Hypothalamus (tissue), 51 donors: ENCODE data around the gene PRSS33.
A peak's percentile ranks its signal among the peaks of the same experiment; 100 is the strongest.

Experiments
- DNase-seq, 51 donors: peaks; one replicate each; lab custom pipeline; 2025; lab: John Stamatoyannopoulos, UW

The PRSS33 gene

GRCh38 chr16:2767140-2767731 is 20.1 kb downstream of the PRSS33 start:
- no peak for DNase-seq

GRCh38 chr16:2766430-2767139 is 20.8 kb downstream of the PRSS33 start:
- DNase-seq: no peak

- DNase-seq: no peak
Measured at GRCh38 chr16:2765462-2766404, 21.6 kb downstream of the PRSS33 start.

- no peak for DNase-seq
Measured at GRCh38 chr16:2764718-2765117, 22.6 kb downstream of the PRSS33 start.

DNA sequence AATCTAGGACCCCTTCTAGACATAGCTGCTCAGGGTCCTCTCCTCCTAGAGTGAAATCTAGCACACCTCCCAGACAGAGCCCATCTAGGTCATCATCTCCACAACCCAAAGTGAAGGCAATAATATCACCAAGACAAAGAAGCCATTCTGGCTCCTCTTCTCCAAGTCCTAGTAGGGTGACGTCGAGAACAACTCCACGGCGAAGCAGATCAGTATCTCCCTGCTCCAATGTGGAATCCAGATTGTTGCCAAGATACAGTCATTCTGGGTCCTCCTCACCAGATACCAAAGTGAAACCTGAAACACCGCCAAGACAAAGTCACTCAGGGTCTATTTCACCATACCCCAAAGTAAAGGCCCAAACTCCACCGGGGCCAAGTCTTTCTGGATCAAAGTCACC is 24.2 kb downstream of the PRSS33 start:
- DNase-seq: no peak

DNA sequence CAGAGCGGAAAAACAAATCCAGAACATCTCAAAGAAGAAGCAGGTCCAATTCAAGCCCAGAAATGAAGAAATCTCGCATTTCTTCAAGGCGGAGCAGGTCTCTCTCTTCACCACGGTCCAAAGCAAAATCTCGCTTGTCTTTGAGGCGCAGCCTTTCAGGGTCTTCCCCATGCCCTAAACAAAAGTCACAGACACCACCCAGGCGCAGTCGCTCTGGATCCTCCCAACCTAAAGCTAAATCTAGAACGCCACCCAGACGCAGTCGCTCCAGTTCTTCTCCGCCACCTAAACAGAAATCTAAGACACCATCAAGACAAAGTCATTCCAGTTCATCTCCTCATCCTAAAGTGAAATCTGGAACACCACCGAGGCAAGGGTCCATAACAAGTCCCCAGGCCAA is 24.6 kb downstream of the PRSS33 start:
- DNase-seq: no peak

DNA sequence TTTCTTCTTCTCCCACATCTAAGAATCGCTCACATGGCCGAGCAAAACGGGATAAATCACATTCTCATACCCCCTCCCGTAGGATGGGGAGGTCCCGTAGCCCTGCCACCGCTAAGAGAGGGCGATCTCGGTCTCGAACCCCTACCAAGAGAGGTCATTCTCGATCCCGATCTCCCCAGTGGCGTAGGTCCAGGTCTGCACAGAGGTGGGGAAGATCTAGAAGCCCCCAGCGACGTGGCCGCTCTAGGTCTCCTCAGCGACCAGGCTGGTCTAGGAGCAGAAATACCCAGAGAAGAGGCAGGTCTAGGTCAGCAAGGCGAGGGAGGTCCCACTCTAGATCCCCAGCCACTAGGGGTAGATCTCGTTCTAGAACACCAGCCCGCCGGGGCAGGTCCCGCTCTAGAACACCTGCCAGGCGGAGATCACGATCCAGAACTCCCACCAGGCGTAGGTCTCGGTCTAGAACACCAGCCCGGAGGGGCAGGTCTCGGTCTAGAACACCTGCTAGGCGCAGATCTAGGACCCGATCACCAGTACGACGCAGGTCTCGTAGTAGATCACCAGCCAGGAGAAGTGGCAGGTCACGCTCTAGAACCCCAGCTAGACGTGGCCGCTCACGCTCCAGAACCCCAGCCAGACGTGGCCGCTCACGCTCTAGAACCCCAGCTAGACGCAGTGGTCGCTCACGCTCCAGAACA is 25.3 kb downstream of the PRSS33 start:
- no peak for DNase-seq

DNA sequence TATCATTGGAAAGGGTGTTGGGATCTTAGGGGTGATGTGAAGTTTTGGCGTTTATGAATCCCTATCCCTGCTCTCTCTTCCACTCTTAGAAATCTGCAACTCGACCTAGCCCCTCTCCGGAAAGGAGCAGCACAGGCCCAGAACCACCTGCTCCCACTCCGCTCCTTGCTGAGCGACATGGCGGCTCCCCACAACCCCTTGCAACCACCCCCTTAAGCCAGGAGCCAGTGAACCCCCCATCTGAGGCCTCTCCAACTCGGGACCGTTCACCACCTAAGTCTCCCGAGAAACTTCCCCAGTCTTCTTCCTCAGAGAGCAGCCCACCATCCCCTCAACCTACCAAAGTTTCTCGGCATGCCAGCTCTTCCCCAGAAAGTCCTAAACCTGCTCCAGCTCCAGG is 25.9 kb downstream of the PRSS33 start:
- DNase-seq: no peak

- no peak for DNase-seq
Measured at GRCh38 chr16:2757344-2757743, 30.0 kb downstream of the PRSS33 start.

GRCh38 chr16:2756288-2757015 is 30.9 kb downstream of the PRSS33 start:
- no peak for DNase-seq

GRCh38 chr16:2755158-2755557 is 32.2 kb downstream of the PRSS33 start:
- no peak for DNase-seq

DNA sequence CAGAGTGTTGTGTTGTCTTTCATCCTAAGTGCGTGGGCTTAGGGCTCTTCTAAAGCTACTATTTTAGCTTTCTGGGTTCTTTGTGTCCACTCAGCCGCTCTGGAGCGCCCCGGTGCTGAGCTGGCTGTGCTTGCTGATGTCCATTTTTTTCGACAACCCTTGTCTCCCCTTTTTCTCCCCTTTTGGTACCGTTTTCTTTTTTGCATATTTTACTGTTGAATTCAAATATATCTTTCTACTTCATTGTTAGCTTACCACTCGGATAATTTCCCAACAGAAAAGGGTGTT is 33.7 kb downstream of the PRSS33 start:
- DNase-seq: peak in 2 of 51 donors; percentile 9 to 12

DNA sequence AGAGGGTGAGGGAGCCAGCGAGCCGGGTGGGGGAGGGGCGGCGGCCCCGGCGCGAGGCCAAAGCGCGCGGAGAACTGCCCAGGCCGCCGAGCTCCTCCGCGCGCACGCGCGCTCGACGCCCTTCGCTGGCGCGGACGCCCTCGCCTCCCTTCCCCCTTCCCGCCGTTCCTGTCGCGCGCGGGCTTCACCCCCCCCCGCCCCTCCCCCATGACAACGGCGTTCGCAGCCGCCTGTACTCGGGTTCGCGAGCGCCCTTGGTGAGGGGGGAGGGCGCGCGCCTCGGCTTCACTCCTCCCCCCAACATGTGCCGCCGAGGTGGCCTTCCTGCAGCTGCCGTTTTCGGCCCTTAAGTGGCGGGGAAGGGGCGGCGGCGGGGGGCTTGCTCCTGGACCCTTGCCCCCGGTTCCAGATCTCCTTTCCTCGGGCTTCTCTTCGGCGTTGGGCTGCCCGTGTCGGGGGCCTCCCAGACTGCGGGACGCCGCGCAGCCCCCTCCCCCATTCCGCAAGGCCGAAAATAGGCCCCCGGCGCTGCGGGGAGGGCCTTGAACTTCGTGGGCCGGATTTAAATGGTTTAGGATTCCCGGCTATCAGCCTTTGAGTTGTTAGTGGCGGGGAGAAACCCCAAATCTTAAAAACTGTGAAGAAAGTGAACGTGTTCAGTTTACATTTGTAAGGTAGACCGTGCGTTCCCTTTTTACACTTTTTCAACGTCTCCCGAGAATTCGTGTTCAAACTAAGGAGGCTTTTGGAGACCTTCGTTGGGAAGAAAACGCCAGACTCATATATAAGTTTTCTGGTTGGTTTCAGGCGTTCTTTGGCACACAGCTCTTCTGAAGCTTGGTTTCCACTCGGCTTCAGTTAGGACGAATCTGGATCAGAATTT is 34.3 kb downstream of the PRSS33 start:
- peak in 43 of 51 donors; percentile 69 to 98 (median 87) for DNase-seq

GRCh38 chr16:2752035-2752849 is 35.1 kb downstream of the PRSS33 start, which contains the start of gene SRRM2:
TSS of gene SRRM2 (plus strand) at chr16:2752638. CDS start at chr16:2756365, 3,727 bp downstream.
- peak; percentile 73 to 100 (median 93) for DNase-seq

DNA sequence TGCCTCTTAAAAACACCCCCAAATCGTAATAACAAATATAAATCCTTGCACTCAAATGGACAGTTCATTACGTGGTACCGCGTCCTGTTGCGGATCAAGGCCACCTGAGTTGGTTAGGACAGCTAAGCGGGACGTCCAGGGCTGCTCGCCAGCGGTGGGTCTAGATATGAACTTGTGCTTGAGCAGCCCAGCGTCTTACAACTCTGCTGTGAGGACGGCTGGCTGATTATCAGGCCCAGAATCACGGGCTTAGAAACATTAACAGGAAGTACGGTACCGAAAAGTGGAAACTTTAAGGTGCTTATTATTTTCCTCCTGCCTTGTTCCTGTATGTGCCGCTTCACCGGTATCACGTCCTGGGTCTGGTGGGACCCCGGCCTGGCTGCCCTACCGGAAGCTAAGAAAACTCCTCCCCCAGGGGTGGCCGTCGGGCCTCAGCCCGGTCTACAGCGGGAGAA is 35.8 kb downstream of the PRSS33 start:
- peak in 9 of 51 donors; percentile 22 to 69 (median 50) for DNase-seq

- no peak for DNase-seq
Measured at GRCh38 chr16:2749936-2750335, 37.4 kb downstream of the PRSS33 start.

DNA sequence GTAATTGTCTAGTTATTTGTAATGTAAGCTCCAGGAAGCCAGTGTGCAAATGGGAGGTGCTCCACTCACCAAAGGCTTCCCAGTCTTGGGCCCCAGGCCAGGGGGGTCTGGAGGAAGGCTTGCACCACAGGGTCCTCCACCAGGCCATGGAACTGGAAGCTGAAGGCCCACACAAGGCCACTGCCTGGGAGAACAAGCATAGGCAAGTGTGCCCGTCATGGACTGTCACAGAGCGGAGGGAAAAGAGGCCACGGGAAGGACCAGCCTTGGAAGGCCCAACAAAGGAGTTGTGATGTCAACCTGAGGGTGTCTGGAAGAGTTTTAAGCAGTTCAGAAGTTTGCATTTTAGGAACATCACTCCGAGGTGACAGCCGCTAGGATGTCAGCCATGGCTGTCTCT is 37.9 kb downstream of the PRSS33 start:
- DNase-seq: no peak

GRCh38 chr16:2748757-2749455 is 38.5 kb downstream of the PRSS33 start:
- DNase-seq: no peak
